H9 (cell line): Measurements from ENCODE around the gene GLIS2. TPM values are rescaled to one million over a fixed set of nuclear protein-coding genes. Genes with fewer than 3 reads are reported as not detected.

Source experiments
- DNase-seq: peaks from one replicate; pipeline ENCODE4 v3.0.0-alpha.2; 2017
- H2AFZ ChIP-seq: one replicate; pipeline ENCODE4 v1.6.1; 2013; ENCODE audit warnings: mild to moderate bottlenecking, low read length, control low read depth, moderate library complexity
- H2AK5ac ChIP-seq: 2 replicates; pipeline ENCODE4 v1.6.1; 2013; ENCODE audit warnings: low read length, control low read depth, mixed read lengths; ENCODE audit not compliant: insufficient read length
- H2BK120ac ChIP-seq: one replicate; pipeline ENCODE4 v1.6.1; 2013; ENCODE audit warnings: low read depth, mild to moderate bottlenecking, low read length, control low read depth, inconsistent platforms; ENCODE audit not compliant: poor library complexity, severe bottlenecking
- H2BK12ac ChIP-seq: 2 replicates; pipeline ENCODE4 v1.6.1; 2013; ENCODE audit warnings: low read length, control low read depth, mixed read lengths, low read depth; ENCODE audit not compliant: insufficient read length
- H2BK15ac ChIP-seq: 2 replicates; pipeline ENCODE4 v1.6.1; 2013; ENCODE audit warnings: low read depth, low read length, control low read depth
- H2BK20ac ChIP-seq: one replicate; pipeline ENCODE4 v1.6.1; 2013; ENCODE audit warnings: low read depth, mild to moderate bottlenecking, low read length, control low read depth, inconsistent platforms; ENCODE audit not compliant: poor library complexity, severe bottlenecking
- H2BK5ac ChIP-seq: 2 replicates; pipeline ENCODE4 v1.6.1; 2013; ENCODE audit warnings: low read length, control low read depth, mixed read lengths; ENCODE audit not compliant: insufficient read length
- H3K14ac ChIP-seq: 2 replicates; pipeline ENCODE4 v1.6.1; 2013; ENCODE audit warnings: low read length, control low read depth; ENCODE audit not compliant: insufficient read depth
- H3K18ac ChIP-seq: 2 replicates; pipeline ENCODE4 v1.6.1; 2013; ENCODE audit warnings: low read depth, mild to moderate bottlenecking, mixed read lengths, low read length, control low read depth; ENCODE audit not compliant: insufficient read length
- H3K23ac ChIP-seq: 2 replicates; pipeline ENCODE4 v1.6.1; 2013; ENCODE audit warnings: low read length, control low read depth, mixed read lengths, low read depth; ENCODE audit not compliant: insufficient read length
- H3K23me2 ChIP-seq: 2 replicates; pipeline ENCODE4 v1.6.1; 2013; ENCODE audit warnings: low read depth, mild to moderate bottlenecking, mixed read lengths, low read length, control low read depth; ENCODE audit not compliant: insufficient read length, poor library complexity, severe bottlenecking
- H3K27ac ChIP-seq: 2 replicates; pipeline ENCODE4 v1.5.1; 2013; ENCODE audit warnings: low read length, control low read depth, mixed read lengths, low read depth; ENCODE audit not compliant: insufficient read length
- H3K27me3 ChIP-seq: 2 replicates; pipeline ENCODE4 v1.6.1; 2013; ENCODE audit warnings: low read length, control low read depth, inconsistent platforms; ENCODE audit not compliant: insufficient read depth
- H3K4ac ChIP-seq: 2 replicates; pipeline ENCODE4 v1.6.1; 2013; ENCODE audit warnings: low read depth, mild to moderate bottlenecking, control low read depth, inconsistent platforms, low read length, moderate library complexity
- H3K4me1 ChIP-seq: 2 replicates; pipeline ENCODE4 v1.6.1; 2013; ENCODE audit warnings: low read length, control low read depth, inconsistent platforms; ENCODE audit not compliant: insufficient read depth
- H3K4me2 ChIP-seq: 2 replicates; pipeline ENCODE4 v1.6.1; 2013; ENCODE audit warnings: low read length, control low read depth, mixed read lengths; ENCODE audit not compliant: insufficient read length, insufficient read depth
- H3K56ac ChIP-seq: 2 replicates; pipeline ENCODE4 v1.6.1; 2013; ENCODE audit warnings: low read depth, mild to moderate bottlenecking, mixed read lengths, low read length, control low read depth; ENCODE audit not compliant: insufficient read length
- H3K79me1 ChIP-seq: 2 replicates; pipeline ENCODE4 v1.6.1; 2013; ENCODE audit warnings: low read depth, mild to moderate bottlenecking, moderate library complexity, low read length, control low read depth, inconsistent platforms; ENCODE audit not compliant: insufficient read depth, poor library complexity, severe bottlenecking
- H3K79me2 ChIP-seq: 2 replicates; pipeline ENCODE4 v1.6.1; 2013; ENCODE audit warnings: low read length, control low read depth, inconsistent platforms; ENCODE audit not compliant: insufficient read depth
- H3K9ac ChIP-seq: 2 replicates; pipeline ENCODE4 v1.6.1; 2013; ENCODE audit warnings: low read length, control low read depth, mixed read lengths; ENCODE audit not compliant: insufficient read length; ENCODE audit errors: extremely low read depth
- H3K9me3 ChIP-seq: one replicate; pipeline ENCODE4 v1.6.1; 2013; ENCODE audit warnings: low read depth, low read length, inconsistent platforms; ENCODE audit not compliant: control insufficient read depth
- H3T11ph ChIP-seq: one replicate; pipeline ENCODE4 v1.6.1; 2013; ENCODE audit warnings: mild to moderate bottlenecking, low read length, control low read depth, inconsistent platforms
- H4K20me1 ChIP-seq: one replicate; pipeline ENCODE4 v1.6.1; 2013; ENCODE audit not compliant: control insufficient read depth, insufficient read length, insufficient read depth
- H4K5ac ChIP-seq: 2 replicates; pipeline ENCODE4 v1.6.1; 2013; ENCODE audit warnings: low read depth, mild to moderate bottlenecking, mixed read lengths, low read length, control low read depth; ENCODE audit not compliant: insufficient read length
- H4K8ac ChIP-seq: replicated peaks from 2 replicates; pipeline ENCODE4 v1.6.1; 2013; ENCODE audit warnings: low read length, control low read depth, mixed read lengths, low read depth; ENCODE audit not compliant: insufficient read length
- H4K91ac ChIP-seq: 2 replicates; pipeline ENCODE4 v1.6.1; 2013; ENCODE audit warnings: low read depth, mild to moderate bottlenecking, moderate library complexity, mixed read lengths, low read length, control low read depth; ENCODE audit not compliant: insufficient read length
- H3K27ac Mint-ChIP-seq, 3 experiments: 2 replicates in 2 of 3; 3 replicates in 1 of 3; pipeline ENCODE4 v1.8.0; 2020 to 2021; ENCODE audit warnings: mixed read lengths in 3 of 3, mild to moderate bottlenecking in 1 of 3, moderate library complexity in 1 of 3
- H3K27me3 Mint-ChIP-seq: 2 replicates; pipeline ENCODE4 v1.8.0; 2021; ENCODE audit warnings: low read depth, mild to moderate bottlenecking, moderate library complexity, mixed read lengths
- H3K36me3 Mint-ChIP-seq, 3 experiments: 2 replicates in 2 of 3; 3 replicates in 1 of 3; pipeline ENCODE4 v1.8.0; 2020 to 2021; ENCODE audit warnings: low read depth in 3 of 3, mixed read lengths in 3 of 3; ENCODE audit not compliant: insufficient read depth in 1 of 3
- H3K4me1 Mint-ChIP-seq, 2 experiments: 2 replicates each; pipeline ENCODE4 v1.8.0; 2020; ENCODE audit warnings: mixed read lengths in 2 of 2
- H3K4me3 Mint-ChIP-seq, 2 experiments: 2 replicates in 1 of 2; 3 replicates in 1 of 2; pipeline ENCODE4 v1.8.0; 2020 to 2021; ENCODE audit warnings: mild to moderate bottlenecking in 2 of 2, mixed read lengths in 2 of 2, moderate library complexity in 1 of 2
- H3K9me3 Mint-ChIP-seq, 2 experiments: 2 replicates in 1 of 2; 3 replicates in 1 of 2; pipeline ENCODE4 v1.8.0; 2020; ENCODE audit warnings: mild to moderate bottlenecking in 2 of 2, mixed read lengths in 2 of 2, moderate library complexity in 1 of 2
- WGBS: extraction: QIAGEN DNeasy Blood & Tissue Kit; methylation state at CpG from one replicate; pipeline ENCODE4 v1.1.7; 2013; ENCODE audit warnings: missing lambda C conversion rate, low lambda C conversion rate, mixed read lengths; ENCODE audit not compliant: insufficient read length; ENCODE audit errors: extremely low coverage; 5-methylcytosine and 5-hydroxymethylcytosine counted together
- total RNA-seq: library from RNA; stranded (reverse); gene quantifications from 2 replicates; pipeline ENCODE4 v1.2.1, GENCODE V29; 2021
- TF ChIP-seq, protein P1 (sequence below): fragments of 200-600 bp; sonication (generic); conservative IDR thresholded peaks from 3 replicates; pipeline ENCODE4 v1.8.0; 2021; ENCODE audit warnings: antibody characterized with exemption, mild to moderate bottlenecking

Gene GLIS2
- total RNA-seq, 1 experiment from 2014 or later: 14.3 TPM

DNA sequence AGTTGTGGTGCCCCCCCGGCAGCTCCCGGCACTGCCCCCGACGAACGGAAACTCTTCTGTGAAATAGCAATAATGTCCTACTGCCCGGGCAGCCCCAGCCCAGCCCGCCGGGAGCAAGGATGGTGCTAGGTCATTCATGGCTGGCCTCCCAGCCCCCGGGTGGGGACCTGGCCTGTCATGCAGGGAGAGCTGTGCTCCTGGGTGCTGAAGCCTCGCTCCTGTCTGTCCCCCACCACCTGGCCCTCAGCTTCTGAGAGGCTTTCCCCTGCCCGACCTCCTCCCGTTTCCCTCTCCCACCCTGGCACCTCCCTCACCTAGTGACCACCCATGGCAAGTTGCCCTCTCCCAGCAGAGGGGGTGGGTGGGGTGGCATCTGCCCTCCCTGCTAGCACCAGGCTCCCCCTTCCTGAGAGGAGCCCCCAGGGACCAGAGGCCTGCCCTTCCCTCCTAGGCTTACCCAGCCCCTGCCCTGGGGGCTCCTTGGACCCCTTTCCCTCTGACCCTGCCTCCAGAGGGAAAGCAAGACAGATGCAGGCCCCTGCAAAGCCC is 21.7 kb downstream of the GLIS2 start:
- H3K56ac ChIP-seq: no peak overlapping the region
- H2BK20ac ChIP-seq: no peak overlapping the region
- no peak overlapping the region for H2BK15ac ChIP-seq
- H3K23ac ChIP-seq: no peak overlapping the region
- TF ChIP-seq, protein P1, sequence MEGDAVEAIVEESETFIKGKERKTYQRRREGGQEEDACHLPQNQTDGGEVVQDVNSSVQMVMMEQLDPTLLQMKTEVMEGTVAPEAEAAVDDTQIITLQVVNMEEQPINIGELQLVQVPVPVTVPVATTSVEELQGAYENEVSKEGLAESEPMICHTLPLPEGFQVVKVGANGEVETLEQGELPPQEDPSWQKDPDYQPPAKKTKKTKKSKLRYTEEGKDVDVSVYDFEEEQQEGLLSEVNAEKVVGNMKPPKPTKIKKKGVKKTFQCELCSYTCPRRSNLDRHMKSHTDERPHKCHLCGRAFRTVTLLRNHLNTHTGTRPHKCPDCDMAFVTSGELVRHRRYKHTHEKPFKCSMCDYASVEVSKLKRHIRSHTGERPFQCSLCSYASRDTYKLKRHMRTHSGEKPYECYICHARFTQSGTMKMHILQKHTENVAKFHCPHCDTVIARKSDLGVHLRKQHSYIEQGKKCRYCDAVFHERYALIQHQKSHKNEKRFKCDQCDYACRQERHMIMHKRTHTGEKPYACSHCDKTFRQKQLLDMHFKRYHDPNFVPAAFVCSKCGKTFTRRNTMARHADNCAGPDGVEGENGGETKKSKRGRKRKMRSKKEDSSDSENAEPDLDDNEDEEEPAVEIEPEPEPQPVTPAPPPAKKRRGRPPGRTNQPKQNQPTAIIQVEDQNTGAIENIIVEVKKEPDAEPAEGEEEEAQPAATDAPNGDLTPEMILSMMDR: no peak
- peak overlapping the region in 1 of 3 experiments; percentile 62; a peak in 1 of 7 replicates for H3K27ac Mint-ChIP-seq
- WGBS: no CpG with 5 or more reads among the region's 12 CpGs
- H3K4ac ChIP-seq: no peak overlapping the region
- no peak overlapping the region for H3K9ac ChIP-seq
- H3K18ac ChIP-seq: no peak overlapping the region
- H2BK12ac ChIP-seq: no peak overlapping the region
- H3K79me1 ChIP-seq: no peaks in the 10 kb centered on the region
- H3K9me3 ChIP-seq: no peaks in the 10 kb centered on the region
- no peak overlapping the region for H4K8ac ChIP-seq
- no peaks in the 10 kb centered on the region for H3K79me2 ChIP-seq
- no peak overlapping the region for H2AFZ ChIP-seq
- no peak overlapping the region for H3T11ph ChIP-seq
- no peaks in the 10 kb centered on the region for H3K27me3 ChIP-seq
- H4K20me1 ChIP-seq: no peaks in the 10 kb centered on the region
- no peak overlapping the region for H2BK120ac ChIP-seq
- H4K91ac ChIP-seq: no peak overlapping the region
- no peaks in the 10 kb centered on the region for H3K27me3 Mint-ChIP-seq
- no peak overlapping the region for H2BK5ac ChIP-seq
- H3K4me1 Mint-ChIP-seq: no peaks in the 10 kb centered on the region
- no peak overlapping the region for H2AK5ac ChIP-seq
- H3K14ac ChIP-seq: no peak overlapping the region; the same call in 1 of the 2 replicates
- no peaks in the 10 kb centered on the region for H3K9me3 Mint-ChIP-seq
- no peak overlapping the region for H3K27ac ChIP-seq
- H3K23me2 ChIP-seq: no peaks in the 10 kb centered on the region
- H3K4me1 ChIP-seq: no peaks in the 10 kb centered on the region
- H4K5ac ChIP-seq: no peak overlapping the region
- peaks cover 5 to 26% (median 15%) of the 10 kb centered on the region in 3 experiments; a peak in 6 of 7 replicates for H3K36me3 Mint-ChIP-seq
- no peak overlapping the region for H3K4me2 ChIP-seq
- no peak overlapping the region for H3K4me3 Mint-ChIP-seq
- DNase-seq: no peak
